ENCODE data around the gene ITGB6.
A peak's percentile ranks its signal among the peaks of the same experiment; 100 is the strongest.

ITGB6 gene

GRCh38 chr2:160232905-160233475 lies 32.9 kb upstream of the ITGB6 start:
- no peak for TF ChIP-seq TCF12 (IDR thresholded peaks at IDR 0.05; ENCODE audit: low read depth)
- no peak for TF ChIP-seq EGR1 (IDR thresholded peaks at IDR 0.05)

GRCh38 chr2:160229591-160229990 lies 29.5 kb upstream of the ITGB6 start:
- no peak for TF ChIP-seq EGR1 (IDR thresholded peaks at IDR 0.05)
- no peak for TF ChIP-seq CREB1 (IDR thresholded peaks at IDR 0.05; ENCODE audit: low read depth)
- no peak for TF ChIP-seq YY1 (IDR thresholded peaks at IDR 0.05; ENCODE audit: low read depth)
- no peak for TF ChIP-seq NFIC (IDR thresholded peaks at IDR 0.05)
- no peak for TF ChIP-seq USF1 (IDR thresholded peaks at IDR 0.05)
- TF ChIP-seq REST (IDR thresholded peaks at IDR 0.05; ENCODE audit: low read depth), result no peak
- no peak for TF ChIP-seq TAF1 (IDR thresholded peaks at IDR 0.05; ENCODE audit: low read depth)
- no peak for TF ChIP-seq ZBTB7A (IDR thresholded peaks at IDR 0.05; ENCODE audit: low read depth)
- TF ChIP-seq FOXM1 (IDR thresholded peaks at IDR 0.05; ENCODE audit: borderline replicate concordance, low read depth), result no peak
- no peak for TF ChIP-seq EP300 (IDR thresholded peaks at IDR 0.05; ENCODE audit: borderline replicate concordance)

- TF ChIP-seq USF1 (IDR thresholded peaks at IDR 0.05) (no peak), EGR1 (IDR thresholded peaks at IDR 0.05) (no peak), NFIC (IDR thresholded peaks at IDR 0.05) (peak; percentile 21; the same call in 1 of the 2 replicates), ZBTB7A (IDR thresholded peaks at IDR 0.05; ENCODE audit: low read depth) (no peak), FOXM1 (IDR thresholded peaks at IDR 0.05; ENCODE audit: borderline replicate concordance, low read depth) (no peak), CEBPB (IDR thresholded peaks at IDR 0.05) (no peak), CREB1 (IDR thresholded peaks at IDR 0.05; ENCODE audit: low read depth) (no peak), TEAD4 (IDR thresholded peaks at IDR 0.05) (no peak), EP300 (IDR thresholded peaks at IDR 0.05; ENCODE audit: borderline replicate concordance) (peak; percentile 74; the same call in 1 of the 2 replicates), TAF1 (IDR thresholded peaks at IDR 0.05; ENCODE audit: low read depth) (no peak), TCF12 (IDR thresholded peaks at IDR 0.05; ENCODE audit: low read depth) (peak; percentile 36; the same call in 1 of the 2 replicates), RAD21 (IDR thresholded peaks at IDR 0.05; ENCODE audit: low read depth) (no peak), REST (IDR thresholded peaks at IDR 0.05; ENCODE audit: low read depth) (no peak), MAX (IDR thresholded peaks at IDR 0.05) (0 out of 2 replicates have a peak, but pooled peaks have one; percentile 34), YY1 (IDR thresholded peaks at IDR 0.05; ENCODE audit: low read depth) (no peak)
These were observed 28.3 kb upstream of the ITGB6 start for GRCh38 chr2:160228141-160228917.

GRCh38 chr2:160227293-160227915 lies 27.3 kb upstream of the ITGB6 start:
- TF ChIP-seq ZBTB7A (IDR thresholded peaks at IDR 0.05; ENCODE audit: low read depth) (no peak), MAX (IDR thresholded peaks at IDR 0.05) (0 out of 2 replicates have a peak, but pooled peaks have one; percentile 11)

GRCh38 chr2:160226367-160226766 lies 26.3 kb upstream of the ITGB6 start:
- TF ChIP-seq EP300 (IDR thresholded peaks at IDR 0.05; ENCODE audit: borderline replicate concordance), result 0 out of 2 replicates have a peak, but pooled peaks have one; percentile 7
- no peak for TF ChIP-seq CREB1 (IDR thresholded peaks at IDR 0.05; ENCODE audit: low read depth)

GRCh38 chr2:160225722-160226121 lies 25.6 kb upstream of the ITGB6 start:
- TF ChIP-seq EGR1 (IDR thresholded peaks at IDR 0.05) (no peak), EP300 (IDR thresholded peaks at IDR 0.05; ENCODE audit: borderline replicate concordance) (peak; percentile 77), TEAD4 (IDR thresholded peaks at IDR 0.05) (no peak; the same call in 1 of the 2 replicates), FOXM1 (IDR thresholded peaks at IDR 0.05; ENCODE audit: borderline replicate concordance, low read depth) (peak; percentile 60; the same call in 1 of the 2 replicates), NFIC (IDR thresholded peaks at IDR 0.05) (peak; percentile 90), MAX (IDR thresholded peaks at IDR 0.05) (peak; percentile 51; the same call in 1 of the 2 replicates), RAD21 (IDR thresholded peaks at IDR 0.05; ENCODE audit: low read depth) (no peak), TCF12 (IDR thresholded peaks at IDR 0.05; ENCODE audit: low read depth) (peak; percentile 82)
